Cardiac fibroblast (primary cell): ENCODE results near the gene FAM47B.

Experiments
- DNase-seq, 2 donors: peaks; one replicate each; pipeline versions ENCODE4 v3.0.0 to v3.0.0-alpha.2; 2010; ENCODE audit warnings: low read depth in 2 of 2
- H3K4me3 ChIP-seq, 2 donors: replicated peaks in 1 of 2; 1 replicate in 1 of 2; 2 replicates in 1 of 2; pipeline ENCODE4 v1.5.1; 2011; ENCODE audit warnings: low read depth in 2 of 2, low read length in 2 of 2, mild to moderate bottlenecking in 2 of 2, moderate library complexity in 1 of 2
- CTCF ChIP-seq: IDR thresholded peaks from one replicate; pipeline ENCODE4 v1.5.1; 2011; ENCODE audit warnings: low read depth, mild to moderate bottlenecking, low read length, inconsistent platforms

FAM47B gene

GRCh38 chrX:34915463-34916225, 27.0 kb upstream of the FAM47B start:
- DNase-seq = no peak
- no peak for TF ChIP-seq CTCF
- no peak overlapping the region for H3K4me3 ChIP-seq

GRCh38 chrX:34917146-34917545, 25.4 kb upstream of the FAM47B start:
- H3K4me3 ChIP-seq = no peak overlapping the region
- TF ChIP-seq CTCF = no peak
- no peak for DNase-seq

- peak; percentile 31 to 75 for DNase-seq
- no peak overlapping the region for H3K4me3 ChIP-seq
- TF ChIP-seq CTCF = no peak
Observed at GRCh38 chrX:34918091-34918736, 24.4 kb upstream of the FAM47B start.

GRCh38 chrX:34918856-34919255, 23.7 kb upstream of the FAM47B start:
- DNase-seq = peak; percentile 67 to 76
- peak; percentile 52 for TF ChIP-seq CTCF
- no peak overlapping the region for H3K4me3 ChIP-seq

- H3K4me3 ChIP-seq = no peak overlapping the region
- TF ChIP-seq CTCF = no peak
- no peak for DNase-seq
Observed at GRCh38 chrX:34927866-34928265, 14.7 kb upstream of the FAM47B start.

- no peak for TF ChIP-seq CTCF
- DNase-seq = no peak
- H3K4me3 ChIP-seq = no peak overlapping the region
Observed at GRCh38 chrX:34943235-34943634, 639 bp downstream of the FAM47B start.
